NCI-H2107 (cell line): ENCODE results near the gene TFAP2A.

Experiments used
- DNase-seq: peaks from one replicate; lab custom pipeline; 2025; lab: John Stamatoyannopoulos, UW

The TFAP2A gene

DNA sequence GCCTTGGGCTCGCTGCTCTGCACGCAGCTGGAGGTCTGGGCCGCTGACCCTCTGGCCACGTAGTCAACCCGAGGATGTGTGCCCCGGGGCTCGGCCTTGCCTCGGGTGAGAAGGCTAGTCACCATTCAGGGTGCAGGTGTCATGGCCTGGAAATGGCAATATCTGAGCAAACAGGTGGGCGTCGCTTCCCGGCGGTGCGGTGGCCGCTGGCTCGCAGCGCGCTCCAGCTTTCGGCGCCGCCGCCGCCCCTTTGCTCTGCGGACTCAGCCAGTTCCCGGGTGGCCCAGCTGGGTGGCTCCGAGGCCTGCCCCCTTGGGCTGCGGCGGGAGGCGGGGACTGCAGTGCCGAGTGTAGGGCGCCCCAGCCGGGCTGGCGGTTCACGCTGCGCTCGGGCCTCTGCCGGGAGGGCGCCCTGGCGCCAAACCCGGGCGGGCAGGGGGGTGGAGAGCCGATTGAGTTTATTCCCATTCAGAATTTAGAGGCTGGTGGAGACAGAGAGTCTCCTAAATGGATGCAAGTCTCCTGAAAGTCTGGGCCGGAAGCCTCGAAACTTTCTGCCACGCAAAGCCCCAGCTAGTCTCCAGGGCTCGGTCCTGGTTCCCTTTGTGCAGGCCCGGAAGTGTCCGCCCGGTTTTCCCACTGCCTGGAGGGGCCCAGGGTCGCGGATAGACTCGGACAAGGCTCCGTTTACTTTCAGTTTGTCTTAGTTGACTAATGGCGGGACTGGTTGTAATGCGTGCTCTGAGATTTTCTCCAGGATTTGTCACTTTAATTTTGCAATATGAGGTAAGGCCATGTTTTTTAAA is 11.3 kb upstream of the TFAP2A start:
- no peak for DNase-seq

- no peak for DNase-seq
Measured at GRCh38 chr6:10425176-10425974, 10.5 kb upstream of the TFAP2A start.

DNA sequence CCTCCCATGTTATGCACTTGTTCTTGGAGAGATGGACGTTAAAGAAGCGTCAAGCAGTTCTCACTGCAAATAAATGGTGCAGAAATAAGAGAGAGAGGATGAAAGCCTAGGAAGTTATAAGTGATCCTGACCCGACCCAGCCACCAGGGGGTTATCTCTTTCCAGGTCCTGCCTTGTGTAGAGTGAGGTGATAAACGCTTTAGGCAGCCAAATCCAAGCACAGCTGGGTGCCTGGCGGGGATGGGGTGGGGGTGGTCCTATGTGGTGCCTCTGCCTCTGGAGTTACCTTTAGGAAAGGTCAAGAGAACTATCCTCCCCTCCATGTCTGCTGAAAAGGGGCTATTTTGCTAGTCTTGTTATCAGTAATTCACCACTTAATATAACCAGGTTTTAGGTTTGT is 9.2 kb upstream of the TFAP2A start:
- no peak for DNase-seq

- no peak for DNase-seq
Measured at GRCh38 chr6:10422737-10423034, 7.8 kb upstream of the TFAP2A start.

GRCh38 chr6:10421921-10422736 is 7.3 kb upstream of the TFAP2A start:
- no peak for DNase-seq

GRCh38 chr6:10421158-10421920 is 6.5 kb upstream of the TFAP2A start:
- no peak for DNase-seq

GRCh38 chr6:10420546-10421157 is 5.8 kb upstream of the TFAP2A start:
- DNase-seq, result no peak

DNA sequence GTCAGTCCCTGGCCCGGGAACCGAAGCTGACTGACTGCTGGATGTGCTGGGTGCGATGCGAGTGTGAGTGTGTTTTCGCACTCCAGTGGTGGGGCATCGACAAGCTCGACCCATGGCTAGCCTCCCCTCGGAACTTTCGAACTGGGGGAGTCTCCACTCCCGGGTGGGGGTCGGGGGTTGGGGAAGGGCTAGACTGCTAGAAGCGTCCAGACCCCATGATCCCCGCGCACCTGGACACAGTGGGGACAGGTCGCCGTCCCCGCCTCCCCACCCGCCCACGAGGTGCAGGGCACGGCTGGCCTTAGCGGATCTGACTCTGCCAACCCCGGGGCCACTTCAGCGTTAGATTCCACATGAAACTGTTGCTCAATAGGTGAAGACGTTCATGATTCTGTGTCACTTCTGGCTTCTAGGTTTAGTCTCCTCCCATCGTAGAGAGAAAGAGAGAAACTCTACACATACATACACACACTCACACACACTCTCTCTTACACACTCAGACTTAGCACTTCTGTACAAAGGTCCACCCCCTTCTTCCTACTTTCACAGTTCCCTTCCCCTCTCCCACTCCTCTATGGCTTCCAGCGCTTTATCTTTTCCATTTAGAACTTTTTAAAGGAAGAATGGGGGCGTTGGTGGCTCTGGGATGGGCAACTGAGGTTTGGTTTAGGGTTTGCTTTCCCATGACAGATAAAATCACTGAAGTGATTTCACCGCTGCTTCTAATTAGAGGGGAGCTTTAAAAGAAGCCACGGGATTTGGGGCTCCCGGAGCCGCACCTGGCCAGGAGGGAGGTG is 5.1 kb upstream of the TFAP2A start:
- DNase-seq, result no peak

GRCh38 chr6:10418862-10419748 is 4.2 kb upstream of the TFAP2A start:
- no peak for DNase-seq

DNA sequence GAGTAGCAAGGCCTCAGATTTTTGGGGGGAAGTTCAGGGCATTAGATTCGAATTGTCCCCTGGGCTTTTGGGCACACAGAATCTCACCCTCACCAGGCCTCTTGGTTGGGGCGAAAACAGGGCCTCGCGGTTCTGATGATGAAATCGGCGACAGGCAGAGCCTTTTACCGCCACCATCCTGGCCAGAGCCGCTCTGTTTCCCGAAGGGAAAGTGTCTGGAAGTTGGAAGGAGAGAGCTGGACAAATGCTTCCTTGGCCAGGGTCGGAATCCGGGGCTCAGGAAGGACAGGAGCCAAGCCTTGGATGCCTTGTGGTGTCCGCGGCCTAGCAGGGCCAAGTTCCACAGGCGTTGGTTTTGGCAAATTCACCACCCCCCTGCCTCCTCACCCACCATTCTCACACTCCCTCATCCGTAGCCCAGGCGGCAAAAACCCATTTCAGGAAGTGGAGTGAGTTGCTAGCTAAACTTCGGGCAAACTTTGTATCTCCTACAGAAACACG is 3.5 kb upstream of the TFAP2A start:
- no peak for DNase-seq

- no peak for DNase-seq
Measured at GRCh38 chr6:10417681-10418104, 2.8 kb upstream of the TFAP2A start.

- no peak for DNase-seq
Measured at GRCh38 chr6:10416863-10417641, 2.2 kb upstream of the TFAP2A start.

DNA sequence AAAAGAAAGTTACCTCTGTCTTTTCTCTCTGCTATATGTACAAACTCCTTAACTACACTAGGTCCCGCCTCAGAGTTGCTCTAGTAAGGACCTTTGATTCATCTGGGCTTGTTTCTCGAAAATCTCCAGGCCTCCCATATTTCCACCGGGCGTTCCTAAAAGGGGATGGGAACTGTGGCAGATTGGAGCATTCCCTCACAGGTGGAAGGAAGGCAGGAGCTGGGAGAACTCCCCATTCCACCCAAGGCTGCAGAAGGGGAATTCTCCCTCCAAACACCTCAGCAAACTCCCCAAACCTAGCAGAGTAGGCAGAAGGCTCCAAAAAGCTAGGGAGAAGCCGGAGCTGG is 1.6 kb upstream of the TFAP2A start:
- DNase-seq, result no peak

DNA sequence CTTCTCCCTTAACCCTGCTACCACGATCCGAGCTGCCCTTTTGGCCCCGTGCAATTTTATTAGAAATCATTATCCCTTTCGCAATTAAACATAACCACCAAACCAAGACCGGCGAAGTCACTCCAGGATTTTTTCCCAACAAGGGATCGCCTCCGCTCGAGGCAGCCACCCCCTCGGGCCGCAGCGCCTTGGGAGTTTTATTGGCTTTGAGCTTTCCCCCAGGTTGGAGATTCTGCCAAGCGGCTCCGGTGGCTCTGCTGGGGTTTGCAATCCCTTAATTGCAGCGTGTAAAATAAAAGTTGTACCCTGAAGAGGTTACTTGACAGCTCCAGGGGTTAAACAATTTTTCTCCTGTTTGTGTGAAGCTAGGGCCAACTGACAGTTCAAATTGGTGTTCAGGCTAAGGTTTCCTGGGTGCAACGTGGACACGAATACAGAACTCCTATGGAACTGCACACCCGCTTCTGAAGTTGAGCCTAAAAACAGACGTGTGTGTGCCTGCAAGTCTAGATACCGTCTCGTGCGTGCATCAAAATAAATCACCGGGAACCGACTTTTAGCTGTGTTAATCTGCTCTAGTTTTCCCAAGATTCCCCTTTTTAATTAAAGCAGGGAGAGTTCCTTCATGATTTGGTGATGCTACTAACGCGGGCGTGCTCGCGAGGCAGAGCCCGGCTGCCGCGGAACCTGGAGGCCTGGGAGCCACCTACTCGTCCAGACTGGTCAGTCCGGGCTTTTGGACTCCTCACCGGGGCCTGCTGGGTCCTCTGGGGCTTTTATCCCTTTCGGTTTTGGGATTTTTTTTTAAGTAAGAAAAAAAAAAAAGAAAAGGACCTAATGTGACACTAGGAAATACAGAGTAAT is 975 bp upstream of the TFAP2A start:
- DNase-seq, result no peak

DNA sequence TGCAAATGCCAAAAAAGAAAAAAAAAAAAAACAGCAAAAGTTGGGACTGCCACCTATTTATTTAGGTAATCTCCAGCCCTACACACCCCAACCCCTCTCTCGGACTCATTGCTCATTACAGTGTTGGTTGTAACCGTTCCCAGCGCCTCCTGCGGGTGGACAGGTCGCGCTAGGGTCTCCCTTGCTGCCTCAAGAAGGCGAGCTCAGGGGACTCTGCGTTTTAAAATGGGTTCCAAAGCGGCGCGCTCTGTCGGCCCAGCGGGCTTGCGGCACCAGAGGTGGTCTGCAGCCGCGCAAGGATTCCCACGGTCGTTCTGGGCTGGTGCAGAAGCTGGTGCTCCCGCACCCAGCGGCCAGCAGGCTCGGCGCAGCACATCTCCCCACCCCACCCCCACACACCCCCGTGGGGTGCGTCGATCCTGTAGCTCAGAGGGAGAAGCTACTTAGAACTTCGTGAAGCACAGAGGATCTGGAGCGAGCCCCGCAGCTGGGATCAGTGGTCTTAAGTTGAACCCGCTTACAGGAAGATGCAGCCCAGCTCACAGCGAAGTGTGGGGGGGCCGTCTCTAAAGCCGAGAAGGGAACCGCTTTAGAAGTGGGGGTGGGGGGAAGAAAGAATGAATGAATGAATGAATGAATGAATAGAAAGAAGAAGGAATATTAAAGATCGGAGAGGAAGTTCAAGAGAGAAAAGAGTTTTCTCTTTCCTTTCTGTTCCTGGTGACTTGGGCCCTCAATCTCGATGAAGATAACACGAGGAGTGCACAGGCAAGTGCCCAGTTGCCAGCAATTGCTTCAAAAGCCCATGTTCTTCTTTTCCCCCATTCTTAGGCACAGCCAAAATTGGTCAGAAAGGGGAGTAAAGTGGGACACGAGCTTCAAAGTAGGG is 780 bp downstream of the TFAP2A start:
- no peak for DNase-seq

DNA sequence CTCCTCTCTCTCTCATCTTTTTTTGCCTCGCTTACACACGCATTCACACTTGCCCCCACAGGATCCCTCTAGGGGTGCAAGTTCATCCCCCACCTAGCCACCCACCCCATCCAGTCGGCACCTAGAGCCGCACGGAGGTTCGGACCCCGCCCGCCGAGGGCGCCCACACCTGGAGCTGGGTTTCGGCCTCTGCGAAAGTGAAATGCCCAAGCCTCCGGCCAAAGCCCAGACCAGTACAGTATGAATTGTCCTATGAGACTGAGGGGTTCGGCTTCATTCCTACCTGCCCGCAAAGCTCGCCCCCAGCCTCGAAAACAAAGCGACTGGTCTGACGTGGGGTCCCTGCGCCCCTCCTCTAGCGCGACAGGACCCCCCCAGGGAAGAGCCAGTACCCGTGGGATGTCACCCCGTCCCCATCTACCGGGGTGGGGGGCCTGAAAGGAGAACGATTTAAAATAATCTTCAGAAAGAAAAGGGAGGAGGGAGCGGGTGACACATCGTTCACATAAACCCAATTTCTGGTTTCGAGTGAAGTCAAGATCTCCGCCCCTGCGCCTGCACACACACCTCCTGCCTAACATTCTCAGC is 1.5 kb downstream of the TFAP2A start:
- no peak for DNase-seq
